Daoy (cell line): ENCODE data around the gene HPGD. TPM values are rescaled to one million over a fixed set of nuclear protein-coding genes. Genes with fewer than 3 reads are reported as not detected.

Source experiments
- DNase-seq: peaks from one replicate; pipeline ENCODE4 v3.0.0-alpha.2; 2015; ENCODE audit warnings: low read depth
- total RNA-seq: library from RNA; depleted of rRNA; stranded (reverse); fragments of >200 nt; shearing (Covaris generic); gene quantifications from 2 replicates; pipeline ENCODE4 v1.2.3, GENCODE V29; 2014; rRNA removed

Gene HPGD
- total RNA-seq, 1 experiment from 2014 or later, result not detected

DNA sequence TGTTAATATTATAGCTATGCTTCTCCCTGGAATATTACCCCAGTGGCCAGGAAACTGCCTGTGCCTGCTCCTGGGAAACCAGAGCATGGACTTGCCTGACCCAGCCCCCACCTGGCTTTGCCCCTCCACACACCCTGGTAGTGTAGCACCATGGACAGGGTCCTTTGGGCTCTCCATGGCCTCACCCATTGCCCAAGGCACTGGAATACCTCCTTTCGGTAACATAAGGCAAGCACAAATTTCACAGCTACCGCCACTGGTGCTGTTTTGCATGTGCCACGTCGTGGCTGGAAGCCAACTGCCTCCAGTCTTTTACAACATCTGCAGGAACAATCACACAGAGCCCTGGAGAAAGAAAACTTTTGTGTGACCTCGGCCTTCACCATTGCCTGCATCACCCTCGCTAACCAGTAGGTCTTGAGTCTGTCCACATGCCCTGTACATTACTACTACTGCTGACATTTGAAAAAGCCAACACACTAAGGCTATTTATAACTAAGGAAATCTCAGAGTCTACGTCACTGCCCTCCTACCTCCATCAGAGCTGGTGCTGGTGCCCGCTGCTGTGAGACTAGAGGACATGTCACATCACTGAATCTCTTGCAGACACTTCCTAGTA is 47.7 kb downstream of the HPGD start:
- DNase-seq, result no peak

GRCh38 chr4:174467107-174467506 is 55.2 kb downstream of the HPGD start:
- no peak for DNase-seq

- no peak for DNase-seq
Observed at GRCh38 chr4:174464949-174465348, 57.3 kb downstream of the HPGD start.

DNA sequence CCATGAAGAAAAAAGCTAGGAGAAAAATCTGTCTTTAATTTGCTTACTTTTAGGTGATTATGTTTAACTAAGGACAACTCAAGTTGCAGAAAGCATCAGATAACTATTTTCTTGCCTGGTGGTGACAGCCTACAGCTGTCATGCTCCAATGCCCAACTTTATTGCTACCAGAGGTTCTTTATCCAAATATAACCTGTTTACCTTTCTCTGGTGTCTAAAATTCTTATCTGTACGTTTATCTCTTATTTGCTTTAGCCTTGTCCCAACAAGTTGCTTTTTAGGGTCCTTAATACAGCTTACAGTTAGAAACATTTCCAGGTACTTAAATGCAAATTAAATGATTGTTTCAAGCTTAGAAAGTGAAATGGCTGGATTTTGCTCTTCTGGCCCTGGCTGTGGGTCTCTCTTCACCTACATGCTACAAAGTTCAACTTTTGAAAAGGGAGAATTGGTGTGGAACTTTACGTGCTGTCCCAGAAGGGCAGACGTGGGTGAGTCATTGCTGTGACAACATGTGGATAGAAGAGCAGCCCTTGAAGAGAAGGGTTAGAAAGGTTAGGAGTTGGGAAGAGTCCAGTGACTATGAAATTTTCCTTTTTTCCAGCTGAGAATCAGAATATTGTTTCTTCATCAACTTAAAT is 60.7 kb downstream of the HPGD start:
- no peak for DNase-seq

- no peak for DNase-seq
Observed at GRCh38 chr4:174460684-174461083, 61.6 kb downstream of the HPGD start.

- DNase-seq, result no peak
Observed at GRCh38 chr4:174457468-174457867, 64.8 kb downstream of the HPGD start.

- no peak for DNase-seq
Observed at GRCh38 chr4:174454815-174455473, 67.3 kb downstream of the HPGD start.

DNA sequence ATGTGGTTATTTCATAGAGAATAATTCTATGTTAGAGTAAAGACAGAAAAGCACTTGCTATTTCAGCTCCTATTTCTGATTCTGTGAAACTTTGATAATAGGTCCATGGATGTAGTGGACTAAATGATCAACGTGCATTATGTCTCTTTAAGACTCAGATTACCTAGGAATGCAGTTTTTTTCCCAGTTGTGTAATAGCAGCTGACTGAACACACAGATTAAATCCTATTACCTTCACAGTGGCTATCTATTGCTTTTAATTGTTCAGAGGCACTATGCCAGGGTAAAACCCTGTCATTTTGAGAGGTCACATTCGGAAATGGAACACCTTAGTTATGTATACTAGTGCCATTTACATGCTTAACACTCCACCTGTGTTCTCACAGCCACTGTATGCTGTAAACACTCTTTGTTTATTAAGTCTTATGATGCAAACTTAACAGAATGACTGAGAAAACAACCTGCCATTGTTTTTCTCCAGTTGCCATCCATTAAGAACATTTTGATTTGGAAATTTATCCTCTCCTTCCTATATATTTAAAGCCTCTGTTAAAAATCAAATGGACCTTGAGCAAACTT is 70.5 kb downstream of the HPGD start:
- no peak for DNase-seq

DNA sequence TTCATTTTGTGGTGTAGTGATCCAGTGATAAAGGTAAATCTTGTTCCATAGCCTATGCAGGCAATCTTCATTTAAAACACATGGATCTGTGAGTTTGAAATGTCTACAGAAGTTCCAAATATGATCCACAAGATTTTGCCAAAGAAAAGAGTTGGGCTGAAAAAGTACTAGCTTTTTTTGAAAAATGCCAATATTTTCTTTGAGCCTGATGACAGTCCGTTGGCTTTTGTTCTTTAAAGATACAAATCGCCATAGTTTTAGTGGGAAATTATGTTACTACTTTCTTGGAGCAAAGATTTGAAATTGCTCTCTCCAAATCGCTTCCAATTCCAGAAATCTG is 71.5 kb downstream of the HPGD start:
- no peak for DNase-seq

DNA sequence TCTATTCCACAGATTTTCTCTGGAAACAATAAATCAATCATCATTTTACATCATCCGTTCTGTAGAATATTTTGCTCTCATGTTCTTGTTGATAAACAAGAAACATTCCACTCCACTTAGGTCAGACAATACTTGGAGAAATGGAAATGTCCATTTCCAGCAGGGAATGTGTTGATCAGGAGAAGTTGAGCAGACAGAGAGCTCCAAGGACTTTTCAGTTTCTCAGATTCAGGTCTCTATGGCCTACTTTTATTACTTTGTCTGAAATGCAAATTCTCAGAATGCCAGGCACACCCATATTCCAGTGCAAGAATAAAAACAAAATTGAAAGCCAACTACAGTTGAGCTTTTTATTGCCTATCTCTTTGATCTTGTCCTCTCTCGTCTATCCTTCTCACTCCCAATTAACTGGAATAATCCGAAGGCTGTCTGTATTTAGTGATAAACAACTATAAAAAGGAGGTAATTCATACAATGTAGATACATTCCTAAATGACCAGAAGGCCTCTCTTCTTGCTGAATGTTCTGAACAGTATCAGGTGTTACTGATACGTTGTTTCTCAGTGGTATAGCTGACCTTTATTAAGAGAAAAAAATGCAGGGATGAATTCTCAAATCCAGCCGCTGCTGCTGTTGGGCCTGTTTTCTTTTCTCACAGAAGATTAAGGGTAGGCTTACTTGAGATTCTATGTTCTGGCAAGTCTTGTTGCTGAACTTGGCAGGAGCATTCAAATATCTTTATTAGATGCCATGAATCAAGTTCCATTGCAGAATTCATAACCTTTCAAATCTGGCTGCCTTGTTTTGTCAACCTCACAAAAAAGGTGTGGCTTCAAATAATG is 72.1 kb downstream of the HPGD start:
- no peak for DNase-seq

DNA sequence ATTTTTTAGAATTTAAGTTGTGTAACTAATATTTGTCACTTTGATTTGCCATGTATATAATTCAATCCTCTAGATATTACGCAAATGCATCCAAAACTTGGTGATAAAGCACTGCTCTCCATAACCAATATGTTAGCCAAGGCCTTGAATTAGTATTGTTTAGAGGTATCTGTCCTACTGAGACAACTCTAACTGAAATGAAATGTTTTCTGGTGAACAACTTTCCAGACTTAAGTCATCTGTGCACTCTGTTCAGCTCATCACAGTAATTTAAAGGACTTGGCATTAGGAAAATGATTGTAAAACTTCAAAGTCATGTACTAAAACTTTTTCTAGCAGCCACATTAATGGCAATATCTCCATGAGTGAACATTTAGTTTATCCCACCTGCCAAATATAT is 73.1 kb downstream of the HPGD start:
- DNase-seq, result no peak

- DNase-seq, result no peak
Observed at GRCh38 chr4:174444390-174444789, 77.9 kb downstream of the HPGD start.

Other genes starting within 250 kb of the HPGD start
- 11.5 and 15.8 TPM in 2 replicates for gene FBXO8, start 238.8 kb downstream of the HPGD start, total RNA-seq
- gene CEP44, start 238.6 kb downstream of the HPGD start, total RNA-seq, result 13.0 and 32.3 TPM in 2 replicates